Peyer's patch (tissue), 4 donors: ENCODE results near the gene PLXNA4. TPM values are rescaled to one million over a fixed set of nuclear protein-coding genes. Genes with fewer than 3 reads are reported as not detected.

Experiments used
- DNase-seq, 3 donors: peaks; one replicate each; pipeline ENCODE4 v3.0.0-alpha.2; 2017 to 2019
- H3K27ac ChIP-seq, 4 donors: fragments of 200-600 bp; sonication (generic); one replicate each; pipeline ENCODE4 v1.5.1; 2016 to 2019
- H3K27me3 ChIP-seq, 2 donors: fragments of 200-600 bp; sonication (generic); one replicate each; pipeline ENCODE4 v1.5.1; 2019
- H3K36me3 ChIP-seq, 3 donors: fragments of 200-600 bp; sonication (generic); one replicate each; pipeline ENCODE4 v1.5.1; 2016 to 2019
- H3K4me1 ChIP-seq, 4 donors: fragments of 200-600 bp; sonication (generic); one replicate each; pipeline ENCODE4 v1.5.1; 2016 to 2019
- H3K4me3 ChIP-seq, 4 donors: fragments of 200-600 bp; sonication (generic); 1 replicate in 3 of 4; 2 replicates in 1 of 4; pipeline ENCODE4 v1.5.1; 2016 to 2019; ENCODE audit warnings: mild to moderate bottlenecking in 1 of 4
- H3K9me3 ChIP-seq, 4 donors: fragments of 200-600 bp; sonication (generic); one replicate each; pipeline ENCODE4 v1.5.1; 2016 to 2019; ENCODE audit warnings: mild to moderate bottlenecking in 1 of 4
- POLR2A ChIP-seq, 2 donors: fragments of 450-650 bp; IDR thresholded peaks; one replicate each; pipeline ENCODE4 v1.5.1; 2017; ENCODE audit warnings: antibody characterized with exemption in 2 of 2, mild to moderate bottlenecking in 2 of 2, moderate library complexity in 2 of 2
- total RNA-seq, 4 donors: library from RNA; depleted of rRNA; stranded (reverse); fragments of >200 nt; gene quantifications; one replicate each; pipeline ENCODE4 v1.1.0, GENCODE V29; 2016
- TF ChIP-seq, protein P1 (sequence below), 6 experiments: fragments of 450-650 bp in 4 of 6; fragments of 200-600 bp in 2 of 6; sonication (generic) in 1 of 6; IDR thresholded peaks; one replicate each; pipeline ENCODE4 v1.5.1; 2017 to 2019; ENCODE audit warnings: antibody characterized with exemption in 6 of 6, mild to moderate bottlenecking in 3 of 6, moderate library complexity in 1 of 6

The PLXNA4 gene
- total RNA-seq, 4 donors from 2014 or later: 1.4 to 3.8 (median 3.0) TPM

DNA sequence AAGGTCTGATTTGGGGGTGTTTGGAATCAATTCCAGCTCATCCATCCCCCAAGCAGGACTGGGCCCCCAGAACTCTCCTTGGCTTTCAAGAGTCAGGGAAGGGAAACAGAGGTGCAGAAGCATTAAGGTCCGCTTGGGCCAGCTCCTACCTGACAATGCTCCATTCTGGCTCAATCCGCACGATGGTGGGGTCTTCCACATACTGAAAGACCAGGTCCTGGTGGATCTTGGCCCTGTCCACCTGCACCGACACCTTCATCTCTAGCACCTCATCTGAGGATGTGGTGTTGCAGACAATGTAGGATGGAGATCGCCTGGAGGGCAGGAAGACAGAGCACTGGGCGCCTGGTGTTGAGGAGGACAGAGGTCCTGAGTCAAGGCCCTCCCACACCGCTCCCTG, 391.1 kb downstream of the PLXNA4 start:
- no peak for DNase-seq
- TF ChIP-seq, protein P1, sequence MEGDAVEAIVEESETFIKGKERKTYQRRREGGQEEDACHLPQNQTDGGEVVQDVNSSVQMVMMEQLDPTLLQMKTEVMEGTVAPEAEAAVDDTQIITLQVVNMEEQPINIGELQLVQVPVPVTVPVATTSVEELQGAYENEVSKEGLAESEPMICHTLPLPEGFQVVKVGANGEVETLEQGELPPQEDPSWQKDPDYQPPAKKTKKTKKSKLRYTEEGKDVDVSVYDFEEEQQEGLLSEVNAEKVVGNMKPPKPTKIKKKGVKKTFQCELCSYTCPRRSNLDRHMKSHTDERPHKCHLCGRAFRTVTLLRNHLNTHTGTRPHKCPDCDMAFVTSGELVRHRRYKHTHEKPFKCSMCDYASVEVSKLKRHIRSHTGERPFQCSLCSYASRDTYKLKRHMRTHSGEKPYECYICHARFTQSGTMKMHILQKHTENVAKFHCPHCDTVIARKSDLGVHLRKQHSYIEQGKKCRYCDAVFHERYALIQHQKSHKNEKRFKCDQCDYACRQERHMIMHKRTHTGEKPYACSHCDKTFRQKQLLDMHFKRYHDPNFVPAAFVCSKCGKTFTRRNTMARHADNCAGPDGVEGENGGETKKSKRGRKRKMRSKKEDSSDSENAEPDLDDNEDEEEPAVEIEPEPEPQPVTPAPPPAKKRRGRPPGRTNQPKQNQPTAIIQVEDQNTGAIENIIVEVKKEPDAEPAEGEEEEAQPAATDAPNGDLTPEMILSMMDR (IDR thresholded peaks at IDR 0.05): no peak
- TF ChIP-seq POLR2A (IDR thresholded peaks at IDR 0.05): no peak
- no peak overlapping the region for H3K27ac ChIP-seq
- no peaks in the 10 kb centered on the region for H3K27me3 ChIP-seq
- H3K4me3 ChIP-seq: no peak overlapping the region
- no peaks in the 10 kb centered on the region for H3K36me3 ChIP-seq
- H3K9me3 ChIP-seq: peaks cover 0 to 19% (median 2%) of the 10 kb centered on the region in 4 donors
- H3K4me1 ChIP-seq: no peaks in the 10 kb centered on the region

DNA sequence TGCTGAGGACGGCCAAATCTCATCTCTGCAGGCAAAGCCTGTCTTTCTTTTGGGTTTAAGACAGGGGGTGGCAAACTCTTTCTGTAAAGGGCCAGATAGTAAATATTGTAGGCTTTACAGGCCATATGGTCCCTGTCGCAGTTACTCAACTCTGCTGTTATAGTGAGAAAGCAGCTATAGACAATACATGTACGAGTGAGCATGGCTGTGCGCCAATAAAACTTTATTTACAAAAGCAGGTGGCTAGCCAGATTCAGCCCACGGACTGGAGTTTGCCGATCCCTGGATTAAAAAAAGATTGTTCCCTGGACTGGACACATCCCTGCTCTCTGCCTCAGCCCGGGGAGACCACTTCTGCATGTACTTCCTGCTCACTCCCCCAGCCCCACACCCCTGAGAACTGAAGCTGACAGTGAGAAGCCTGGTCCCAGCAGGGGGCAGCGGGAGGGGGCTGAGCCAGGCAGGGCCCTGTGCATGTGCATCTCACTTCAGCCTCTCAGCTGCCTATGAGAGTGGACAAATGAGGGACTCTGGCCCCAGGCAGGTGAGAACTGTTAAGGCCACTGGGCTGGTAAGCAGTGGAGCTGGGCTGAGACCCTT, 392.4 kb downstream of the PLXNA4 start:
- DNase-seq: no peak
- peaks cover 0 to 19% (median 2%) of the 10 kb centered on the region in 4 donors for H3K9me3 ChIP-seq
- H3K4me1 ChIP-seq: no peaks in the 10 kb centered on the region
- TF ChIP-seq POLR2A (IDR thresholded peaks at IDR 0.05): no peak
- TF ChIP-seq, protein P1 (IDR thresholded peaks at IDR 0.05): no peak
- no peak overlapping the region for H3K4me3 ChIP-seq
- H3K27ac ChIP-seq: no peak overlapping the region
- no peaks in the 10 kb centered on the region for H3K27me3 ChIP-seq
- no peaks in the 10 kb centered on the region for H3K36me3 ChIP-seq

DNA sequence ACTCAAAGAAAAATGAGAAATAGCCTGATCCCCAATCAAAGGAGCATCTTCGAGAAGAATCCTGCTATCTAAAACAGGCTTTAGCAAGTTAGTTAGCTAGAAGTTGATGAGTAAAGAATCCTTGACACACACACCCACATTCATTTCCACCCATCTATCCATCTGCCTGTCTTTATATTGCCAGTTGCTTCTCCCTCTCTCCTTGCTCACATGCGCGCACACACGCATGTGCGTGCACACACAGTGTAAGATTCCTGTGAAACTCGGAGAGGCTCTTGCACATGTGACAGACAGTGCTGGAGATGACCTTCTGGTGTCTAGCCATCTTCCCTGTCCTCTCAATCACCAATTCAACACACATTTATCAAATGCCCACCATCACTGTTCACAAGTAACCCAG, 393.3 kb downstream of the PLXNA4 start:
- Histone ChIP-seq H3K27ac (no peak overlapping the region), H3K9me3 (peaks cover 0 to 18% (median 2%) of the 10 kb centered on the region in 4 donors)
- no peak for TF ChIP-seq POLR2A (IDR thresholded peaks at IDR 0.05)

DNA sequence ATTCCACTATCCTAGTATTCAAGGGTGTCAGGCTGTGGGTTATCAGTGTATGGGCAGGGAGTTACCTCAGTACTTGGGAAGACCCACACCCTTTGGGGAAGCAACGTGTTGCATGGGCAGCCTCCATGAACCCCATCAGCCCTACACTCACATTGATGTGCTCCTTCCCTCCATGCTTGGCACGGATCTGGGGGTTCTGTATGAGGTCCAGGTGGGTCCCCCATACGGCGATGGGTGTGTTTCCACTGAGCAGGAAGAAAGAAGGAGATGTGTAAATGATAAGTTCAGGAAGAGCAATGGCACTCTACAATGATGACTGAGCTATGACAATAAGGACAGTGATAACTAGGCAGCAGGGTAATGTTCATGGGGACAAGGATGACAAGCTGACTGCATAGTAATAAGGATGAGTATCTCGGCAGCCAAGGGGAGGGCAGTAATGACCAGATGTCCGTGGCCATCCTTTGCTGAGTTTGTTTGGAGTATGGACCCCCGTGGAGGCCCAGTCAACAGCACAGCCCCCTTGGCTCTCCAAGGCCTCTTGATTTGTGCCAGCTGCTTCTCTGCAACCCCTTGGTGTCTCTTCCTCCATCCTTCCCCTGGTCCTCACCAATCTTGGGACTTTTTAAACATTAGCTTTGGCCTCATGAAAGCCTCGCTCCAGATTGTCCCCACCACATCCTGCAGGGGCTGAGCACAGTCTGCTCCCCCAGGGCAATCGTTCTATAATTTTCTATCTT, 394.2 kb downstream of the PLXNA4 start:
- Histone ChIP-seq H3K4me3 (no peak overlapping the region), H3K27ac (no peak overlapping the region), H3K36me3 (no peaks in the 10 kb centered on the region), H3K27me3 (no peaks in the 10 kb centered on the region), H3K9me3 (peaks cover 0 to 9% (median 0%) of the 10 kb centered on the region in 4 donors), H3K4me1 (no peaks in the 10 kb centered on the region)
- no peak for TF ChIP-seq POLR2A (IDR thresholded peaks at IDR 0.05)
- TF ChIP-seq, protein P1 (IDR thresholded peaks at IDR 0.05): no peak
- DNase-seq: no peak

More for the DNA sequence above, 393.3 kb downstream of the PLXNA4 start:
- Histone ChIP-seq H3K27me3 (no peaks in the 10 kb centered on the region), H3K36me3 (no peaks in the 10 kb centered on the region), H3K4me1 (no peaks in the 10 kb centered on the region), H3K4me3 (no peak overlapping the region)
- no peak for DNase-seq

DNA sequence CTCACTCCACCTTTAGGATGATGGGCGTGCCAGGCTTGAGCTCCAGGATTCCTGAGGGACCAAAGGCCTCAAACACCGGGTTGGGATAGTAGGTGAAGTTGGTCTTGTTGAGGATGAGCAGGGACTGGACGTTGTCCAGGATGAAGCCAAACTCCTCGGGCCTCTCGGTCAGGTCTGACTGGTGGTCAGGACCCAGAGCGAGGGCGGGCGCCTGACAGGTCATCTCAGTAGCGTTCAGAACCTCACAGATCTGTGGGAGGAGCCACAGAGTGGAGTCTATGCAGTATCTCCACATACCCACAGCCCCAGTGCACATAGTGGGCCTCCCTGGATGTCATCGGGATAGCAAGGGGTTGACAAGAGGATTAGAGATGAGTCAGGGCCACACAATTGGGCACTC, 394.9 kb downstream of the PLXNA4 start:
- TF ChIP-seq POLR2A (IDR thresholded peaks at IDR 0.05): no peak
- TF ChIP-seq, protein P1 (IDR thresholded peaks at IDR 0.05): no peak
- Histone ChIP-seq H3K27ac (no peak overlapping the region), H3K9me3 (peaks cover 0 to 4% (median 0%) of the 10 kb centered on the region in 4 donors)

DNA sequence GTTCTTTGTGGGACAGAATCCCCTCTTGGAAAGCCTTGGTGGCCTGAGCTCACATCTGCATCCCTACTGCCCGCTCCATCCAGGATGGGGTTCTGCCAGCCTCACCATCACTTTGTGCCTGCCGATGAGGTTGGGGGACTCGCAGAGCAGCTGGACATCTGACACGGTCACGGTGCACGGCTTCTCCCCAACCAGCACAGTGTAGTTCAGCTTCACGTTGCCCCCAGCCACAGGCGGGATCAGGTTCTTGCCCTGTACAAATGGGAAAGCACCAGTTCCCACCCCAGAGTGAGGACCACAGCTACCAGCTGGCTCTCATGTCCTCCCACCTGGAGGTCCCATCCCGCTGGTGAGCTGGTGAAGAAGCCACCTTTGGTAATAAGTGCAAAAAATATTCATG, 395.8 kb downstream of the PLXNA4 start:
- no peak for DNase-seq
- TF ChIP-seq POLR2A (IDR thresholded peaks at IDR 0.05): no peak
- TF ChIP-seq, protein P1 (IDR thresholded peaks at IDR 0.05): no peak
- no peaks in the 10 kb centered on the region for H3K4me1 ChIP-seq

More for the DNA sequence above, 394.9 kb downstream of the PLXNA4 start:
- Histone ChIP-seq H3K4me3 (no peak overlapping the region), H3K4me1 (no peaks in the 10 kb centered on the region), H3K36me3 (no peaks in the 10 kb centered on the region), H3K27me3 (no peaks in the 10 kb centered on the region)
- DNase-seq: no peak

More for the DNA sequence above, 395.8 kb downstream of the PLXNA4 start:
- Histone ChIP-seq H3K36me3 (no peaks in the 10 kb centered on the region), H3K27ac (no peak overlapping the region), H3K4me3 (no peak overlapping the region), H3K27me3 (no peaks in the 10 kb centered on the region), H3K9me3 (no peaks in the 10 kb centered on the region)
